HUDEP-2 (cell line): ENCODE results near the gene TRAPPC8.
A peak's percentile ranks its signal among the peaks of the same experiment; 100 is the strongest.
"Not testable (repeated sequence)": the region's sequence is repeated elsewhere in the genome, so short reads cannot be mapped to it uniquely, and the experiment has no call there.

ENCODE experiments used
- DNase-seq, 76 experiments: peaks; one replicate each; lab custom pipeline; 2025; ENCODE audit not compliant: unreplicated experiment in 76 of 76; lab: John Stamatoyannopoulos, UW

Gene TRAPPC8

GRCh38 chr18:31875301-31875700 lies 67.6 kb downstream of the TRAPPC8 start:
- no peak for DNase-seq

GRCh38 chr18:31863103-31863502 lies 79.8 kb downstream of the TRAPPC8 start:
- no peak for DNase-seq

GRCh38 chr18:31860488-31860887 lies 82.4 kb downstream of the TRAPPC8 start:
- DNase-seq, result no peak

- no peak for DNase-seq
Measured at GRCh38 chr18:31857526-31858106, 85.3 kb downstream of the TRAPPC8 start.

GRCh38 chr18:31850844-31851243 lies 92.1 kb downstream of the TRAPPC8 start:
- no peak for DNase-seq

- DNase-seq, result no peak
Measured at GRCh38 chr18:31840499-31840898, 102.4 kb downstream of the TRAPPC8 start.

- no peak for DNase-seq
Measured at GRCh38 chr18:31837879-31838278, 105.0 kb downstream of the TRAPPC8 start.

GRCh38 chr18:31835528-31836133 lies 107.3 kb downstream of the TRAPPC8 start:
- no peak for DNase-seq

GRCh38 chr18:31831903-31832302 lies 111.0 kb downstream of the TRAPPC8 start:
- DNase-seq, result no peak

GRCh38 chr18:31830686-31831085 lies 112.2 kb downstream of the TRAPPC8 start:
- no peak for DNase-seq

GRCh38 chr18:31828613-31829012 lies 114.3 kb downstream of the TRAPPC8 start:
- no peak for DNase-seq

GRCh38 chr18:31826673-31827325 lies 116.1 kb downstream of the TRAPPC8 start:
- not testable (repeated sequence) for DNase-seq

GRCh38 chr18:31825772-31826171 lies 117.2 kb downstream of the TRAPPC8 start:
- DNase-seq, result no peak

GRCh38 chr18:31821545-31822171 lies 121.3 kb downstream of the TRAPPC8 start:
- peak in 63 of 76 experiments; percentile 3 to 81 (median 37) for DNase-seq

- no peak for DNase-seq
Measured at GRCh38 chr18:31819925-31820229, 123.1 kb downstream of the TRAPPC8 start.

- DNase-seq, result peak in 30 of 76 experiments; percentile 1 to 65 (median 30)
Measured at GRCh38 chr18:31819106-31819924, 123.6 kb downstream of the TRAPPC8 start.

GRCh38 chr18:31814132-31814531 lies 128.8 kb downstream of the TRAPPC8 start:
- no peak for DNase-seq

- not testable (repeated sequence) for DNase-seq
Measured at GRCh38 chr18:31810336-31811130, 132.4 kb downstream of the TRAPPC8 start.

GRCh38 chr18:31809049-31809448 lies 133.9 kb downstream of the TRAPPC8 start:
- DNase-seq, result not testable (repeated sequence)

- DNase-seq, result no peak
Measured at GRCh38 chr18:31801078-31801477, 141.8 kb downstream of the TRAPPC8 start.
